Activated naive CD4-positive, alpha-beta T cell treated with anti-CD3 and anti-CD28 coated beads, Interleukin-2, amount 50 U/mL, for 16 hours (primary cell): Measurements from ENCODE around the gene DNAAF5.
"Not testable (repeated sequence)": the region's sequence is repeated elsewhere in the genome, so short reads cannot be mapped to it uniquely, and the experiment has no call there.

Source experiments
- DNase-seq: peaks from one replicate; pipeline ENCODE4 v3.0.0-alpha.2; 2020

The DNAAF5 gene

DNA sequence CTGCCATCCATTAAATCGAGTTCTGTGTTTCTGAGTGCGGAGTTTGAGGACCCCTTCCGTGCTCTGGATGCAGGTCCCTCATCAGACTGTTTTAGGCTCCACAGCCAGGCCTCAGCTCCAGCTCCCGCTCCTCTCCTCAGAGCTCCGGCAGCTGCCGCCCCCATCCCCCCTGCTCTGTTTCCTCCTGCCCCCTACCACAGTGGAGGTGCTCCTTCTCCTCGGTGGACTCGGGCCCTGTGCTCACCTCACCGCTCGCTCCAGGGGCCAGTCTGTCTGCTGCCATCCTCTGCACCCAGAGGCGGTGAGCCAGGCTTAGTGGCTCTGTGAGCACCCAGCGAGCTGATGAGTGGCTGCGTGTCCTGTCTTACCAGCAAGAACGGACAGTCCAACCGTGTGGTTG lies 21.9 kb downstream of the DNAAF5 start:
- no peak for DNase-seq

DNA sequence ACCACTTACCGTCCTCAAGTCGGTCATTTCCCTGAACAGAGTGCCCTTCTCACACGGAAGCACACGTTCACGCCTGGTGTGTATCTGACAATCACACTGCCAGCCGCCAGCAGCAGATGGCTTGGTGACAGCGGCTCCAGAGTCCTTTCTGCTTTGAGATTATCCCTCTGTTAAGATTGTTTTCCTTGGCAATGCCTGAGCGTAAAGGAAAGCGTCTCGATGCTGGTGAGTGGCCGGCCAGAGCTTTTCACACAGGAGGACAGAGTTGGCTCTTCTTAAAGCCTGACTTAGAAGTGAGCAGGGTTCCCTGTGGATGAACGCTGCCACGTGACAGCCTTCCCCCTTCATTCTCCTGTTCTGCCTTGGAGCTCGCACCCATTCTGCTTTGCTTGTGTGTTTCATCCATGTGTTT lies 22.6 kb downstream of the DNAAF5 start:
- DNase-seq, result no peak

DNA sequence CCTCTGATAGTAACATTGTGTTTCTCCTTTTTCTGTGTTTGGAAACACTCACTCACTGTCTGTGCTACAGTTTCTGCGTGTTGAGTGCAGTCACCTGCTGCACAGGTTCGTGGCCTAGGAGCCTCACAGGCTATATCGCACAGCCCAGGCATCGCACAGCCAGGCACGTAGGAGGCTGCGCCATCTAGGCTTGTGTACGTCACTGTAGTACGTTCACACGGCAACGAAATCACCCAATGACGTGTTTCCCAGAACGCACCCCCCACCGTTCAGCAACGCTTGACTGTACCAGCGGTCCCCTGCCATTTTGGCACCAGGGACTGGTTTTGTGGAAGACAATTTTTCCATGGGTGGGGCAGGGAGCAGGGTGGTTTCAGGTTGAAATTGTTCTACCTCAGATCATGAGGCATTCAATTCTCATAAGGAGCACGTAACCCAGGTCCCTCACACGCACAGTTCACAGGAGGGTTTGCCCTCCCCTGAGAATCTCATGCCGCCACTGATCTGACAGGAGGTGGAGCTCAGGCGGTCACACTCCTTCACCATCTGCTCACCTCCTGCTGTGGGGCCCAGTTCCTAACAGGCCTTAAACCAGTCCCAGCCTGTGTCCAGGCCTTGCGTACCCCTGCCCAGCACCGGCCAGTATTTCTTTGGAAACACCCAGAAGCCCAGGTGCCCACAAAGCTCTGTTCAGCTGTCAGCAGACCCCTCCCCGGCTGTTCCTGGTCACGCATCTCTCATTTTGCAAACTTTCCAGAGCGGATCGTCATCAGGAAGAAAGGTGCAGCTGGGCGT lies 23.8 kb downstream of the DNAAF5 start:
- no peak for DNase-seq

DNA sequence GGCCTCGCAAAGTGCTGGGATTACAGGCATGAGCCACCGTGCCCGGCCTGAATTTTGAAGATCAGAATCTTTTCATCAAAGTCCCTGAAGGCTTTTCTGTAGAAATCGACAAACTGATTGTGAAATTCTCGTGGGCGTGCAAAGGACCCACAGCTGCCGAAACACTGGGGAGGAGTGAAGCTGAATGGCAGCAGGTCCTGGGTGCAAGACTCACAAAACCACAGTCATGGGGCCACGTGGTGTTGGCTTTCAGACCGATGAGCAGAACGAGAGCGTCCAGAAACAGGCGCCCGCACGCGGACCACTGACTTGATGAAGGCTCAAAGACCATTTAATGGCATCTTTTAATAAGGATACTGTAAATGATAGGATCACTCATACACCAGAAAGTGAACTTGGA lies 25.3 kb downstream of the DNAAF5 start:
- no peak for DNase-seq

- DNase-seq, result not testable (repeated sequence)
Measured at GRCh38 chr7:752256-752655, 25.8 kb downstream of the DNAAF5 start.

- DNase-seq, result no peak
Measured at GRCh38 chr7:753190-753589, 26.7 kb downstream of the DNAAF5 start.

GRCh38 chr7:754531-755412 lies 28.3 kb downstream of the DNAAF5 start:
- no peak for DNase-seq

DNA sequence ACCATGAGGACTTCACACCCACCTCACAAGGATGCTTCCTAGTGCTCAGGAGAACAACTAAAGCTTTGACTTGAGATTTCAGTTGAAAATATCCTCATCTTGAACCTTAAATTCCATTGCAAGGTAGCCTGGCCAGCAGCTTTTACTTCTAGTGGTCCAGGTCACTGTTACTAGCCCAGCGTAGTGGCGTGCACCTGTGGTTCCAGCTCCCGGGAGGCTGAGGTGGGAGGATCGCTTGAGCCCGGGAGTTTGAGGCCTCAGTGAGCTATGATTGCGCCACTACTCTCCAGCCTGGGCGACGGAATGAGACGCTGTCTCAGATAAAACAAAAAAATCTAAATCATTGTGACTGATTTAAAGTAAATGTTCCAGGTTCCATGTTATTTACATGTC lies 28.9 kb downstream of the DNAAF5 start:
- no peak for DNase-seq

- DNase-seq, result no peak
Measured at GRCh38 chr7:756231-756927, 29.9 kb downstream of the DNAAF5 start.

- no peak for DNase-seq
Measured at GRCh38 chr7:756928-757560, 30.5 kb downstream of the DNAAF5 start.

GRCh38 chr7:757741-758163 lies 31.3 kb downstream of the DNAAF5 start:
- no peak for DNase-seq

- DNase-seq, result no peak
Measured at GRCh38 chr7:759569-759968, 33.1 kb downstream of the DNAAF5 start.

GRCh38 chr7:760006-760405 lies 33.5 kb downstream of the DNAAF5 start:
- DNase-seq, result no peak

GRCh38 chr7:761101-761500 lies 34.6 kb downstream of the DNAAF5 start:
- no peak for DNase-seq

GRCh38 chr7:761631-762030 lies 35.1 kb downstream of the DNAAF5 start:
- no peak for DNase-seq

- DNase-seq, result no peak
Measured at GRCh38 chr7:762885-763284, 36.4 kb downstream of the DNAAF5 start.

GRCh38 chr7:763762-764161 lies 37.3 kb downstream of the DNAAF5 start:
- no peak for DNase-seq

DNA sequence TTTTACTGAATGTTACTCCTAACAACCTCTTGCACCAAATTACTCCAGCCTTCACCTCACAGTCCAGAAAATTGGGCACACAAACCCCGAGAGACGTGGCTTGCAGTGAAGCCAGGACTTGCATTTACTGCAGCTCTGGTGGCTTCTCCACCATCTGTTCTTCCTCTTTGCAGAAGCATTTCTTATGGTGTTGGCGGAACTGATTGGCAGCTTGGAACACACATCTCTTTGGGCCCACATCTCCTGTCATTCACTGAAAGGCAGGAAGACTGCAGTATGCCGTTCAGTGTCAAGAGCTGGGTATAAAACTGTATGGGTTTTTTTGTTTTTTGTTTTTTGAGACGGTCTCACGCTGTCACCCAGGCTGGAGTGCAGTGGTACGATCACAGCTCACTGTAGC lies 38.9 kb downstream of the DNAAF5 start:
- no peak for DNase-seq

DNA sequence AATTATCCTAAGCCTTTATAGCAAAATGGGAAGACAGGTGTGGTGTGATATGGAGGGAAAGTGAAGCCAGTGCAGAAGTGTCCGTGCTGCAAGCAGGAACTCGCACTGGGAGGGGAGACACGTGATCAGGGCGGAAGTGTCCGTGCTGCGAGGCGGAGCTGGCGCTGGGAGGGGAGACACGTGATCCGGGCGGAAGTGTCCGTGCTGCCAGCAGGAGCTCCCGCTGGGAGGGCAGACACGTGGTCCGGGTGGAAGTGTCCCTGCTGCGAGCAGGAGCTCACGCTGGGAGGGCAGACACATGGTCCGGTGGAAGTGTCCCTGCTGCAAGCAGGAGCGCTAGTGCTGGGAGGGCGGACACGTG lies 41.1 kb downstream of the DNAAF5 start:
- DNase-seq, result no peak

DNA sequence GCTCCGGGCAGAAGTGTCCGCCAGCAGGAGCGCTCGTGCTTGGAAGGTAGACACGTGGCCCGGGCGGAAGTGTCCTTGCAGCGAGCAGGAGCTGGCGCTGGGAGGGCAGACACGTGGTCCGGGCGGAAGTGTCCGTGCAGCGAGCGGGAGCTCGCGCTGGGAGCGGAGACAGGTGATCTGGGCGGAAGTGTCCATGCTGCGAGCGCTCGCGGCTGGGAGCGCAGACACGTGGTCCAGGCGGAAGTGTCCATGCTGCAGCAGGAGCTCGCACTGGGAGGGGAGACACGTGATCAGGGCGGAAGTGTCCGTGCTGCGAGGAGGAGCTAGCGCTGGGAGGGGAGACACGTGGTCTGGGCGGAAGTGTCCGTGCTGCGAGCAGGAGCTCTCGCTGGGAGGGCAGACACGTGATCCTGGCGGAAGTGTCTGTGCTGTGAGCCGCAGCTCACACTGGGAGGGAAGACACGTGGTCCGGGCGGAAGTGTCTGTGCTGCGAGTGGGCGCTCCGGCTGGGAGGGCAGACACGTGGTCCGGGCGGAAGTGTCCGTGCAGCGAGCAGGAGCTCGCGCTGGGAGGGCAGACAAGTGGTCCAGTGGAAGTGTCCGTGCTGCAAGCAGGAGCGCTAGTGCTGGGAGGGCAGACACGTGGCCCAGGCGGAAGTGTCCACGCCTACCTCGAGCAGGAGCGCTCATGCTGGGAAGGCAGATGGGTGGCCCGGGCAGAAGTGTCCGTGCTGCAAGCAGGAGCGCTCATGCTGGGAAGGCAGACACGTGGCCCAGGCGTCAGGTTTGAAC lies 41.6 kb downstream of the DNAAF5 start:
- DNase-seq, result no peak

- DNase-seq, result no peak
Measured at GRCh38 chr7:768881-769504, 42.5 kb downstream of the DNAAF5 start.

GRCh38 chr7:770336-770735 lies 43.8 kb downstream of the DNAAF5 start:
- no peak for DNase-seq
